HEK293 (cell line): Measurements from ENCODE around the gene CHGA.

ENCODE experiments used
- CTCF ChIA-PET: fragments of 350-600 bp; formaldehyde crosslinking; extraction: SDS; loops from one replicate; lab custom pipeline; 2021; ENCODE audit warnings: antibody characterized with exemption; lab: Yijun Ruan, JAX
- POLR2A ChIA-PET: fragments of 300-600 bp; formaldehyde crosslinking; extraction: SDS; loops from one replicate; lab custom pipeline; 2020; ENCODE audit warnings: antibody characterized with exemption, inconsistent platforms; lab: Yijun Ruan, JAX
- H3K27ac ChIP-seq: fragments of 200-500 bp; sonication (Bioruptor generic); 2 replicates; pipeline ENCODE4 v1.5.1; 2014; ENCODE audit warnings: low read depth, low read length, control low read depth, inconsistent platforms; ENCODE audit errors: extremely low read depth
- H3K36me3 ChIP-seq, 2 experiments: fragments of 200-500 bp in 1 of 2; sonication (Bioruptor generic) in 1 of 2; 1 replicate in 1 of 2; 2 replicates in 1 of 2; pipeline ENCODE4 v1.5.1; 2014 to 2017; ENCODE audit warnings: inconsistent platforms in 2 of 2, low read length in 2 of 2; ENCODE audit not compliant: control insufficient read depth in 2 of 2, insufficient read depth in 1 of 2
- H3K4me1 ChIP-seq: fragments of 200-500 bp; sonication (Bioruptor generic); 2 replicates; pipeline ENCODE4 v1.5.1; 2014; ENCODE audit warnings: mild to moderate bottlenecking, low read length, inconsistent platforms; ENCODE audit not compliant: control insufficient read depth, insufficient read depth
- H3K4me3 ChIP-seq: 2 replicates; pipeline ENCODE4 v1.5.1; 2011; ENCODE audit warnings: low read depth, mild to moderate bottlenecking, control low read depth, low read length, moderate library complexity
- H3K9me3 ChIP-seq: fragments of 200-500 bp; sonication (Bioruptor generic); 2 replicates; pipeline ENCODE4 v1.5.1; 2014; ENCODE audit warnings: low read depth, low read length, inconsistent platforms; ENCODE audit not compliant: control insufficient read depth, insufficient read depth
- EGR2 ChIP-seq: fragments of 450-650 bp; formaldehyde crosslinking; IDR thresholded peaks from 2 replicates; pipeline ENCODE4 v1.5.1; 2016; ENCODE audit warnings: low read depth, missing biosample characterization, missing genetic modification characterization
- GLIS1 ChIP-seq: fragments of 450-650 bp; formaldehyde crosslinking; IDR thresholded peaks from 2 replicates; pipeline ENCODE4 v1.5.1; 2016; ENCODE audit warnings: missing biosample characterization, missing genetic modification characterization
- HIC1 ChIP-seq: fragments of 450-650 bp; formaldehyde crosslinking; IDR thresholded peaks from 2 replicates; pipeline ENCODE4 v1.5.1; 2016; ENCODE audit warnings: missing biosample characterization, missing genetic modification characterization
- PATZ1 ChIP-seq: fragments of 450-650 bp; formaldehyde crosslinking; IDR thresholded peaks from 2 replicates; pipeline ENCODE4 v1.5.1; 2016; ENCODE audit warnings: missing biosample characterization, missing genetic modification characterization
- PRDM2 ChIP-seq: fragments of 450-650 bp; formaldehyde crosslinking; IDR thresholded peaks from 2 replicates; pipeline ENCODE4 v1.5.1; 2016; ENCODE audit warnings: missing biosample characterization, missing genetic modification characterization, borderline replicate concordance
- SALL2 ChIP-seq: fragments of 450-650 bp; formaldehyde crosslinking; IDR thresholded peaks from 2 replicates; pipeline ENCODE4 v1.5.0; 2017; ENCODE audit warnings: missing biosample characterization, mild to moderate bottlenecking, missing genetic modification characterization, borderline replicate concordance
- ZBTB21 ChIP-seq: fragments of 450-650 bp; formaldehyde crosslinking; IDR thresholded peaks from 2 replicates; pipeline ENCODE4 v1.5.1; 2017; ENCODE audit warnings: missing biosample characterization, missing genetic modification characterization
- ZFHX2 ChIP-seq: fragments of 450-650 bp; formaldehyde crosslinking; conservative IDR thresholded peaks from 2 replicates; pipeline ENCODE4 v1.5.1; 2016; ENCODE audit warnings: missing biosample characterization, missing genetic modification characterization
- ZIC2 ChIP-seq: fragments of 450-650 bp; formaldehyde crosslinking; IDR thresholded peaks from 2 replicates; pipeline ENCODE4 v1.5.1; 2016; ENCODE audit warnings: missing biosample characterization, missing genetic modification characterization
- ZNF157 ChIP-seq: fragments of 450-650 bp; formaldehyde crosslinking; IDR thresholded peaks from 2 replicates; pipeline ENCODE4 v1.5.1; 2016; ENCODE audit warnings: missing biosample characterization, missing genetic modification characterization
- ZNF555 ChIP-seq: fragments of 450-650 bp; formaldehyde crosslinking; conservative IDR thresholded peaks from 2 replicates; pipeline ENCODE4 v1.5.1; 2017; ENCODE audit warnings: missing biosample characterization, mild to moderate bottlenecking, missing genetic modification characterization, inconsistent platforms
- ZNF558 ChIP-seq: fragments of 450-650 bp; formaldehyde crosslinking; IDR thresholded peaks from 2 replicates; pipeline ENCODE4 v1.5.1; 2016; ENCODE audit warnings: missing biosample characterization, missing genetic modification characterization
- ZNF645 ChIP-seq: fragments of 450-650 bp; formaldehyde crosslinking; IDR thresholded peaks from 2 replicates; pipeline ENCODE4; 2016; ENCODE audit warnings: missing biosample characterization, missing genetic modification characterization
- ZNF654 ChIP-seq: fragments of 450-650 bp; formaldehyde crosslinking; IDR thresholded peaks from 2 replicates; pipeline ENCODE4 v1.5.1; 2016; ENCODE audit warnings: low read depth, missing biosample characterization, missing genetic modification characterization
- ZNF776 ChIP-seq: fragments of 450-650 bp; formaldehyde crosslinking; IDR thresholded peaks from 2 replicates; pipeline ENCODE4 v1.5.0; 2017; ENCODE audit warnings: missing biosample characterization, missing genetic modification characterization, borderline replicate concordance
- ZSCAN16 ChIP-seq: fragments of 450-650 bp; formaldehyde crosslinking; IDR thresholded peaks from 2 replicates; pipeline ENCODE4 v1.5.1; 2016; ENCODE audit warnings: missing biosample characterization, missing genetic modification characterization

CHGA gene

GRCh38 chr14:92939699-92940098, 16.7 kb downstream of the CHGA start:
- ChIA-PET POLR2A (no interaction called here), CTCF (no interaction called here)
- H3K4me1 ChIP-seq, result no peaks in the 10 kb centered on the region
- H3K36me3 ChIP-seq, result peaks cover 0 to 4% of the 10 kb centered on the region in 2 experiments; a peak in 1 of 3 replicates
- TF ChIP-seq ZNF558, result no peak
- no peak for TF ChIP-seq ZNF555
- no peak for TF ChIP-seq PRDM2 (tag by site-specific recombination)
- no peak for TF ChIP-seq GLIS1
- H3K27ac ChIP-seq, result no peak overlapping the region
- no peaks in the 10 kb centered on the region for H3K9me3 ChIP-seq
- no peak overlapping the region for H3K4me3 ChIP-seq

GRCh38 chr14:92940543-92940942, 17.6 kb downstream of the CHGA start:
- H3K27ac ChIP-seq, result no peak overlapping the region
- TF ChIP-seq HIC1 (tag by site-specific recombination), result no peak
- no peak for TF ChIP-seq ZBTB21 (tag by site-specific recombination)
- TF ChIP-seq SALL2 (tag by site-specific recombination), result no peak
- peak; percentile 79; the same call in 1 of the 2 replicates for TF ChIP-seq ZIC2
- TF ChIP-seq ZNF157 (tag by site-specific recombination), result no peak
- no peak for TF ChIP-seq ZSCAN16 (tag by site-specific recombination)
- TF ChIP-seq ZNF645, result no peak
- TF ChIP-seq ZNF776 (tag by site-specific recombination), result no peak
- no peak for TF ChIP-seq ZNF654 (tag by site-specific recombination)
- POLR2A ChIA-PET, result no interaction called here
- H3K4me3 ChIP-seq, result no peak overlapping the region
- H3K9me3 ChIP-seq, result no peaks in the 10 kb centered on the region
- CTCF ChIA-PET, result no interaction called here
- no peaks in the 10 kb centered on the region for H3K4me1 ChIP-seq
- peaks cover 0 to 7% of the 10 kb centered on the region in 2 experiments; a peak in 1 of 3 replicates for H3K36me3 ChIP-seq

- TF ChIP-seq EGR2 (0 out of 2 replicates have a peak, but pooled peaks have one; percentile 34), PATZ1 (tag by site-specific recombination) (no peak), ZFHX2 (peak; percentile 40; the same call in 1 of the 2 replicates)
- Histone ChIP-seq H3K36me3 (peaks cover 0 to 15% of the 10 kb centered on the region in 2 experiments; a peak in 1 of 3 replicates), H3K4me1 (no peaks in the 10 kb centered on the region), H3K27ac (no peak overlapping the region), H3K4me3 (no peak overlapping the region), H3K9me3 (no peaks in the 10 kb centered on the region)
- CTCF ChIA-PET, result interaction anchor here (1.3 kb wide), 1 partner anchor 172 kb away, joined by 3 read pairs; no protein-coding TSS in a partner anchor
- POLR2A ChIA-PET, result no interaction called here
Measured at GRCh38 chr14:92941531-92941930, 18.6 kb downstream of the CHGA start.
